ENCODE results near the gene MIER2.

MIER2 gene

DNA sequence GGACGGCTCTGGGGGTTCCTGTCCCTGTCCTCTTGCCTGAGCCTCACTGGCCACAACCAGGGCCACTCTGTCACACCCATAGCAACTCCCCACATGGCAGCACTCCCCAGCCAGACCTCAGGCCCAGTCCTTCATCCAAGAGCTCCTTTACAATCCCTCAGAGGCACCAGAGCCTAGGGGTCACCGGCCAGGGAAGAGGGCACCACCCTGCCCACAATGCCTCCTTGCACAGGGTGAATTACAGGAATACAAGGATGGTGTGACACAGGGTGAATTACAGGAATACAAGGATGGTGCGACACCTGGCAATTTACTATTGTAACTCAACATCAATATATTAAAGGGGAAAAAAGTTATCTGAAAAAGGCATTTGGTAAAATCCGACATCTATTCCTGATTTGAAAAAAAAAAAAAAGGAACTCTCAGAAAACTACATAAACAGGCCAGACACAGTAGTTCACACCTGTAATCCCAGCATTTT is 16.5 kb downstream of the MIER2 start:
- no peak for DNase-seq (ENCODE audit: low read depth)

DNA sequence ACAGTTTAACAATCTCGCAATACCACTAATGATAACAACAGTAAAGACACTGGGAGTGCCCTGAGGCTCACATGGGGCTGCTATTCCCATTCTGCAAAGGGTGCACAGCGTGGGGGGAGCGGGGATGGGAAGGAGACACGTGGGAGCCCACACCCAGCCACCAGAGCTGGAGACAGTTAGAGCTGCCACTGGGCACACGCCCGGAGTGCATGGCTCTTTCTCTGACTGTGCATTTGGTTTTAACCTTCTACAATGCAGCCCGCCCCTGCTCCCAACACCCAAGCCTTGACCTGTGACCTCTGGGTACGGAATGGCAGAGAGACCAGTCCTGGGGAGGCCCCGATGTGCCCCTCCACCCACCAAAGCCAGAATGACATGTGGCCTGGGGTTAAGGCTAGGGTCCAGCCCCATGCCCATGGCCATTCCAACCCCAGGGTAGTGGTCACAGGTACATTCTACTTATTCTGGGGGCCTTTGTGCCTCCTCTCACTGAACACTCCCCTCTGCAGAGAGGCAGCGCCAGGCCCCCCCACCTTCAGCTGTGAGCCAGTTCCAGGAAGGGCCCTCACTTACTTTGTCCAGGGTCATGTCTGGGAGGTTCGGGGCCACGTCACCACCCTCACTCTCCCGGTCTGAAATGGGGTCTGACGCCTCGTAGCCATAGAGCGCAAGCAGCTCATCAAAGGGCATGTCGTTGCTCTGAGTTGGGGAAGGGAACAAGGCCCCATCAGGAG is 17.1 kb downstream of the MIER2 start:
- no peak for DNase-seq (ENCODE audit: low read depth)

DNA sequence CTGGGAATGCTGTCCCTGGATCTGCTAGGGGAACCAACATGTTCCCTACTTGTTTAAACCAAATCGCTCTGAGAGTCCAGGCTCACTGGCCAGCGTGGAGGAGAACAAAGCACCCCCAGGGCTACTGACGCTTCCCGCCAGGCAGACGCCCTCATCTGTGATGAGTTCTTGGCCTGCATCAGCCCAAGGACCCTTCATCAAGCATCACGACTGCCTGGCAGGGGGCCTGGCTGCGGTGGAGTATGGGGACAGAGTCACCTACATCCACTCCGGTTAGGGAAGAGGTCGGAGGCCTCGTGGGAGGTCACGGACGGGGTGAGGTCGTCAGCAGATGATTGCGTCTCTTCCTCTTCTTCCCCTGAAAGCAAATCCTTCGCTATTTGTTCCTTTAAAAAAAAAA is 17.7 kb downstream of the MIER2 start:
- no peak for DNase-seq (ENCODE audit: low read depth)

DNA sequence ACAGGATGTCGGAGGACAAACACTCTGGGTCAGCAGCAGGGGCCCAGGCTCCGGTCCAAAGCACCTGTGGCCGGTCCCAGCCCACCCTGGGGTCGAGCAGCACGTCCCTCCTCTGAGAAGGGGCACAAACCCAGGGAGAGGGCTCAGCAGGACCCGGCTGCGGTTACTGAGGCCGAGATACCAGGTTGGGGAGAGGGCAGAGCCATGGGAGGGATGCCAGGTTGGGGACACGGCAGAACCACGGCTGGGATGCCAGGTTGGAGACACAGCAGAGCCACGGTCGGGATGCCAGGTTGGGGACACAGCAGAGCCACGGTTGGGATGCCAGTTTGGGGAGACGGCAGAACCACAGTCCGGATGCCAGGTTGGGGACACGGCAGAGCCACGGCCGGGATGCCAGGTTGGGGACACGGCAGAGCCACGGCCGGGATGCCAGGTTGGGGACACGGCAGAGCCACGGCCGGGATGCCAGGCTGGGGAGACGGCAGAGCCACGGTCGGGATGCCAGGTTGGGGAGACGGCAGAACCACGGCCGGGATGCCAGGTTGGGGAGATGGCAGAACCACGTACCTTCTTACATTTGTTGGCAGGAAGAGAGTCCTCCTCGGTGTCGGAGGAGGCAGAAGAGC is 18.5 kb downstream of the MIER2 start:
- DNase-seq (ENCODE audit: low read depth), result no peak

GRCh38 chr19:325173-325936 is 19.2 kb downstream of the MIER2 start:
- DNase-seq (ENCODE audit: low read depth), result no peak

DNA sequence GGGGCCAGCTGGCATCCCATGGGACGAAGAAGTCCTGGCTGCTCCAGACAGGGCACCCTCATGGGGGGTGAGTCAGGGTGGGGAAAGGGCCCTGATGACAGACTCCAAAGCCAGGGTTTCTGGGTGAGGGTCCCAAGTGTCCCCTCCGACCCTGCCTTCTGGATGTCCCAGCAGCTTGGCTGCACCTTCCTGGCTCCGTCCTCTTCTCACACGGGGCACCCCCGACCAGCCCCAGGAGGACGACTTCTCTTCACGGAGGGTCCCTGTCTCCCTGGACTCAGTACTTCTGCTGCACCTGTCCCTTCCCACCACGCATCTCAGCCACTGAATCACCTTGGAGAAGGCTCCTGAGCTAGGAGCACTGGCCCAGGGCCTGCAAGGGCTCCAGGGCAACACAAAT is 19.9 kb downstream of the MIER2 start:
- DNase-seq (ENCODE audit: low read depth), result no peak

GRCh38 chr19:322616-323015 is 22.0 kb downstream of the MIER2 start:
- DNase-seq (ENCODE audit: low read depth), result no peak

- DNase-seq (ENCODE audit: low read depth), result no peak
These were observed 26.2 kb downstream of the MIER2 start for GRCh38 chr19:318509-318774.

GRCh38 chr19:317710-318508 is 26.7 kb downstream of the MIER2 start:
- DNase-seq (ENCODE audit: low read depth), result no peak

GRCh38 chr19:315811-316210 is 28.8 kb downstream of the MIER2 start:
- DNase-seq (ENCODE audit: low read depth), result no peak

- DNase-seq (ENCODE audit: low read depth), result no peak
These were observed 30.4 kb downstream of the MIER2 start for GRCh38 chr19:313988-314815.

DNA sequence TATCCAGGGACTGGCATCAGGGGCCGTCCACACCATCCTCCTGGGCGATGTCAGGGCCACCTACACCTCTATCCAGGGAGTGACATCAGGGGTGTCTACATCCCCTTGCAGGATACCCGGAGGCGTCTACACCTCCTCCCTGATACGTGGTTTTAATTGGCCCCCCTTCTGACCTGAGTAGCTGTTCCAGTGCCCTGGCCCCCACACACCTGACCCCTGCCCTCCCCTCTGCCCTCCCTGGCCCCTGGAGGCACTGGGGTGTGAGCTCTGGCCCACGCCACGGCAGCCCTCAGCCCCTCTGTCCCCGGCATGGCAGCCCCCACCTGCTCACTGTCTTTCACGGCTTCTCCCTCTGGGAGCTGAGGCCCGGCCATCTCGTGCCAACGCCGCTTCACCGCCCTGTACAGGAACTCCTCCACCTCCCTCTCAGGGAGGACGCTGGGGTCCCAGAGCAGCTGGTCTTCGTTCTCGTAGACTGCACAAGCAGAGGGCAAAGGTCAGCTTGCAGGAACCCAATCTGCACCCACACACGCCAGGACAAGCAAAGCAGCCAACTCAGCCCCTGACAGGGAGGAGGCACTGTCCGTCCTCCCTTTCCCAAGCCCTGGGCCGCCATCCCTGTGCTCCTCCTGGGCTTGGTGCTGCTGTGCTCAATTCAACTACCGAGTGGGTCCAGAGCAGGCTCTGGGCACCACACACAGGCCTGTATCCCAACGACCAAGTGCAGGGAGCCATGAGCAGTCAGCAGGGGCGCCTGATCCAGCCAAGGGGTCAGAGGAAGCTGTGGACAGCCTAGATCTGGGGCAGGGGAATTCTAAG is 31.2 kb downstream of the MIER2 start:
- DNase-seq (ENCODE audit: low read depth), result no peak

GRCh38 chr19:311813-312261 is 32.8 kb downstream of the MIER2 start:
- DNase-seq (ENCODE audit: low read depth), result no peak

- DNase-seq (ENCODE audit: low read depth), result no peak
These were observed 33.7 kb downstream of the MIER2 start for GRCh38 chr19:310781-311496.

- no peak for DNase-seq (ENCODE audit: low read depth)
These were observed 34.4 kb downstream of the MIER2 start for GRCh38 chr19:310141-310651.

GRCh38 chr19:309206-309565 is 35.4 kb downstream of the MIER2 start:
- DNase-seq (ENCODE audit: low read depth), result no peak

DNA sequence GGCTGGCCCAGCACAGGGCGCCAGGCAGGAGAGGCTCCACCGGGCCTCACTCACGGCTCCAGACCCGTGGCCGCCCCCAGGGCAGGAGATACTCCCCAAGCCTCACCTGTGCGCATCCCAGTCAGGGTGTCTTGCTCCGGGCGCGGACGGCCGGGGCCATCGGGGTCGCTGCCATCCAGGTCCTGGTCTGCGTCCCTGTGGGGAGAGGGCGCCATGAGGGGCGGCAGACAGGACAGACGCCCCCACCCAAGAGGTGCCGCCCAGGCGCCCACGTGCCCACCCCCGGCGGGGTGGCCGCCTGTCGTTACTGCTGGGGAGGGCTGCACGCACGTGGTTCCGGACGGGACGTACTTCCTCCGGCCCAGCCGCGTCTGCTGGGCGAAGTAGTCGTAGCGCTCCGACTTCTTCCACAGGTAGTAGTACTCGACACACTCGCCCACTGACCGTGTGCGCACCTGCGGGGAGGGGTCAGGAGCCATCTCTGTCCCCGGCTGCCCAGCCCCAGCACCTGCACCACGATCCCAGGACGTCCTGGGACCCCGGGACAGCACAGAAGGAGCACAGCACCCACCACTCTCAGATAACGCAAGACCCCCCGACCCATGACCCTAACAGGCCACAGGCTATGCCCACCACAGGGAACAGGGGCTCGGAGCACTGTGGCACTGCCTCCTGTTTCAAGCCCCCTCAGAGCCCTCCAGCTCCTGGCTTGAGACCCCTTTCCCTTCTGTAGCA is 36.0 kb downstream of the MIER2 start:
- no peak for DNase-seq (ENCODE audit: low read depth)

DNA sequence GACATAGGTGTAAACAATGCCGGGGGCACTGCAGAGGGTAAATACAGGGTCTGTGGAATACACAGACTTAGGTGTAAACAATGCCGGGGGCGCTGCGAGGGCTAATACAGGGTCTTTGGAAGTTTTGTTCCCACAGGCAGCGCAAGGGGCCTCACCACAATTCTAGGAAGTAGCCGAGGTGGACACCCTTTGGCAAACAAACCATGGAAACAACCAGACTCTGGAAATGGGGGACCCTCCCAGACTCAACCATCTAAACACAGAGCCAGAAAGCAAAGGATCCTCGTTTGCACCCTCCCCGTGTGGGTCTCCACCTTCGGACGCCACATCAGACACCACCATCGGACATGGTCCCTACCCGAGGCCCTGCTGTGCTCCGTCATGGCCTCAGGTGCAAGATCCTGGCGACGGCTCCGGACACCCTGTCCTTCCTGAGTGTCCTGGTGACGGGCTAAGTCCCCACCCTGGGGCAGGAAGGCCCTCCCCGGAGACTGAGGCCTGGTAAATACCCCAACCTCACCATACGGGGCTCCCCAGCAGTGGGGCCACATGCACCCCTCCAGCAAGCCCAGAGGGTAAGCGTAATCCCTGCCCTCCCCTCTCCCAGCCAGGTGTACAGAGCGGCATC is 36.7 kb downstream of the MIER2 start:
- no peak for DNase-seq (ENCODE audit: low read depth)

GRCh38 chr19:307111-307531 is 37.5 kb downstream of the MIER2 start:
- DNase-seq (ENCODE audit: low read depth), result no peak

Data from fibroblast of gingiva (primary cell).